ENCODE measurements around the gene EYS.
"Not testable (repeated sequence)": the region's sequence is repeated elsewhere in the genome, so short reads cannot be mapped to it uniquely, and the experiment has no call there.

EYS gene

DNA sequence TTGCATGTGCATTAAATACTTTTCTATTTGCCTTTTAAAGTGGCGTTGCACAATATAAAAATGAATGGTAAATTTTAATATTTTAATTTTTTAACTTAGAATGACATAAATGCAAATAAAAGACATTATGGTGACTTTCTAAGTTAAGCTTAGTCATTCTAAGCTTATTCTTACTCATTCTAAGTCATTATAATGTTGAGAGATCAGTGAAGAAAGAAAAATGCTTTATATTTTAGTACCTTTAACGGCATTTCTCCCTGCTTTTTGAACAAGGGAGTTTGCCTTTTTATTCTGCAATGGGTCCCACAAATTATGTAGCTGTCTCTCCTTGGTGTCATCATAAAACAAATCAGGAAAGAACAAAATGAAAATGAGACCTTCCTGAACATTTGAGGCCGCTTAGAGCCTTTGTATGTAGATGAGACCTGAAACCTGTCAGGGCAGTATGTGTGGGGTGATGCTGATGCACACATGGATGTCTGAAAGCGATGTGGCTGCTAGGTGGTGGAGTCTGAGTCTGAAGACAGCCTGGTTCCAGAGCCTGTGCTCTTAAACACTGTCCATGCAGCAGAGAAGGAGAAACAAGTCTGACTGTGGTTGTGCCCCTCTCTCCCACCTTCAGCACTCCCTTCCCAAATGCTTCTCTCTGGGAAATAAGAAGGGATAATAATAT, 1913.4 kb downstream of the EYS start:
- no peak for DNase-seq (ENCODE audit: low read depth in 2 of 2)

DNA sequence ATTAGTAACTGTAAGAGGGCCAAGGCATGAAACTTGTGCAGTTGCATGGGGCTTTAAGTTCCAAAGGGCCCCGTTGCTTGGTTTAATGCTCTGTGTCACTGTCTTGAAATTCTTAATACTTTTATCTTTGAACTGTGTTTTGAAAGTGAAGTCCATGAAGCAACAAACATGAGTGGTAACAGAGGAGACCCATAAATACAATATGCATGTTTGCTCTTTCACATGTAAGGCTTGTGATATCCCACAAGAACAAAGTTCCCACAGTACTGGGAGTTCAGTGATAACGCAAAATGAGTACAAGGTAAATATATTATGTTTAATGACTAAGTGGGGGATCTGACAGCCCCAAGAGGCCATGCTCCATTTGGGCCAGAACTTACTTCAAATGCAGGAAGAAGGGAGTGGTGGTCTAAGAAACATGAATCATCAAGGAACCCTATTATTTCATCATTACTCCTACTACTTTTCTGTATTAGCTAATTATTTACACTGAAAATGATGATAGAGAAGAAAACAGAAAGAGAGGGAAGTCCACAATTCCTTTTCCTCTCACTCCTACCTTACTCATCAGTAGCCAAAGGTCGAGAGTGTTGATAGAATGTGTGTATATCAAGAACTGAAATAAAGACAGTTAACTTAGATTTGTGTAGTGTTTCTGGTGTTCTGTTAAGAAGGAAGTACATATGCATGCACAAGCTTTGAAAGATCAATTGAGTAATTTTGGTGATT, 1914.1 kb downstream of the EYS start:
- no peak for DNase-seq (ENCODE audit: low read depth in 2 of 2)

DNA sequence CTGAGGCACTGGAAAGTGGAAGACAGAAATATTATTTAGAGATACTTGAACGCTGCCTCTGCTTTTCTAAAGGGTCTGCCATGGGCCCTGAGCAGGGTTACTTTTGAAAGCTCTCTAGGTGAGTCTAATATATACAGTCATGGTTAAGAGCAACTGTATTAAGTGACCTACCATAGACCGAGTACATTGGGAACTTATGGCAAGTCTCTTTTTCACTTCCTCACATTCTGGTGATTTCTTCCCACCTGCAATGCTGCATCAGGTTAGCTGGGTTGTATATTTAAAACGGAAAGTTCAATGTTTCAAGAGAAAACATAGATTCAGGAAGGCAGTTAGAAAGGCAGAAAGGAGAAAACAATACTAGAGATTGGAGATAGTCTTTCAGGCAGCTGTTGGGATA, 1916.7 kb downstream of the EYS start:
- DNase-seq (ENCODE audit: low read depth in 2 of 2): no peak

DNA sequence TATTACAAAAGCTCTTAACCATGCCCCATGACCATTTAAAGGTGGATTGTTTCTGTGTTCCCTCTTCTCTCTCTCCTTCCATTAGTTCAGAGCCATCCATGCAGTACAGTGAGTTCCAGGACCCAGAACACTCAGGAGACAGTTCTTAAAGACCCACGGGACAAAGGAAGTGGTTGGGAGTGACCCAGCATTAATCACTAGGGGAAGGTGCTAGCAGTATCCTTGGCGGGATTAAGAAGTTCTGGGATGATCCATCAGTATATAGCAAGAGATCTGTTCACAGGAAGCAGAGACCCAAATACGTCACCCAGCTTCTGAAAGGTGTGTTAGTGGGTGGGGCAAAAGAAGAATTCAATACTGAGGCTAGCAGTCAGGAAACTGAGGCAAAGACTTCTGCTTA, 1917.3 kb downstream of the EYS start:
- DNase-seq (ENCODE audit: low read depth in 2 of 2): no peak

DNA sequence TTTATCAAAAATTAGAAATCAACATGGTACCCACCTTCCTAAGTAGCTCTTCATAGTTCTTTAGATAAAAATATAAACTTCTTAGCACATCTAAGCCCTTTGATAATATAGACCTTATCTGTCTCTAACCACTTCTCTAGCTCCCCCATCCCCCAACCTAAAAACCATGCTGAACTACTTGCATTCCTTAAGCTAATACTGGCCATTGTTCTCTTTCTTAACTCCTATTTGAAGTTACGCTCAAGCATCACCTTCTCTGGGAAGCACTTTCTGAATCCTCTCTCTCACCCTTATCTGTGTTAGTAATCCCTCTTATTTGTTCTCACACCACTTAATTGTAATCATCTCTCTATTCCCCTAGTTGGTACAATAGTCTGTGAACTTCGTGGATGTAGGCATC, 1918.5 kb downstream of the EYS start:
- no peak for DNase-seq (ENCODE audit: low read depth in 2 of 2)

DNA sequence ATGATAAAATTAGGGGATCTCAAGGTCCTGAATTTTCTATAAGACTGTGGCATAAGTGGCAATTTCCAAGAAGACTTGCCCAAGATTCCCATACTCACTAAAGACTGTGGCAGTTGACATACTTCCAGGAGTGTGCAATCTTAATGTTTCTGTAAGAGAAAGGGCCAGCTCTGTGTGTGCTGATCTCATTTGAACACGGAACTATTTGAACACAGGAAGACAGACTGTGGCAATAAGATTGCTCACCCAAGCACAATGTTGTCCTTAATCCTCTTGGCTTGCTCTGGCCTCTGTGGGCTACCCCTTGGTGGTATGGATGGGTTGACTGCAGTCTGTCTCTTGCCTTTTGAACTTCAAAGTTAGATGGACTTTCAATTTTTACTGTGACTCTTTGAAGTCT, 1920.0 kb downstream of the EYS start:
- DNase-seq (ENCODE audit: low read depth in 2 of 2): no peak

DNA sequence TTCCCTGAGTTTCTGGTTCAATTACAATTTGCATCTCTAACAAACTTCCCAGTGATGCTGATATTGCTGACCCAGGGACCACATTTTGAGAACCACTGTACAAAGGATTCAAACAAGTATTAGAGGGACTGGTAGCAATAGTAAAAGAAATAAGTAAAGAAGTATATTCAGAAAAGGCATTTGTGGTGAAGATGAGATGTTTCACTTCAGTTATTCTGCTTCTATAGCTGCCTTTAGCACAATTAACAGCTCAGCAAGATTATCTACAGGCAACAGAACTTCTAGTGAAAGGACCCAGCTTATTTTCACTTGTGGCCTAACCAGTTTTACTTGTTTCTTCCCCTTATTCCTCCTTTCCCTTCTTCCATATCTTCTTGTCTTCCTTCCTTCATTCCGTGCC, 1922.0 kb downstream of the EYS start:
- no peak for DNase-seq (ENCODE audit: low read depth in 2 of 2)

DNA sequence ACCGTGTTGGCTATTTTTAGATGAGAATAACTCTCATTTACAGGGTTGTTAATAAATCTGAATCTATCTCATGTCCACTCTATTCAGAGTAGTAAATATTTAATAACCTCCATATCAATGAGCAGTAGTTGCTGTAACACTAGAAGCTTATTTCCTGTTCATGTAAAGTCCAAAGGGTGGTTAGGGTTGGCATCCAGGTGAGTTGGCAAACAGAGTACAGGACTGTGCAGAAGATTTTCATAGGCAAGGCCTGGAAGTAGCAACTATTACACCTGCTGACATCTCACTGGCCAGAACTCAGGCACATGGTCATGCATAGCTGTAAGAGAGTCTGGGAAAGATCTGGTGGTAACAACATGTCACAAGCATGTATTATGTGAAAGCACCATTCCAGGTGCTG, 1923.9 kb downstream of the EYS start:
- DNase-seq (ENCODE audit: low read depth in 2 of 2): no peak

DNA sequence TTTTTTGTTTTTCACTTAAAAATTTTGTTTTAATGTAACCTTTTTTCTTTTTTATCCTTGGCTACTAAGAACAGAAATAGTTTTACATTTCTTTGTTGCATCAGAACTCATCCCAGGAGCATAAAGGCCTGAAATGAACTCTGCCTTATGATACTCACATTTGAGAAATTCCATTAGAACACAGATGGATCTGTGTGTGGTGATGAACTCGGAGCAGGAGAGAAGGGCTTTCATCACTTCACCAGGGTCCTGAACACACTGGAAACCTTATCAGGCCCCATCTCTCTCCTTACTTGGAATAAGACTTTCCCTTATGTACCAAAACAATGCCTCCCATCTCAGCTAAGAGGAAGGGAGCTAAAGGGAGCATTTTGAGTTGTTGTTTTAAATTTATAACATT, 1932.1 kb downstream of the EYS start:
- DNase-seq (ENCODE audit: low read depth in 2 of 2): no peak

DNA sequence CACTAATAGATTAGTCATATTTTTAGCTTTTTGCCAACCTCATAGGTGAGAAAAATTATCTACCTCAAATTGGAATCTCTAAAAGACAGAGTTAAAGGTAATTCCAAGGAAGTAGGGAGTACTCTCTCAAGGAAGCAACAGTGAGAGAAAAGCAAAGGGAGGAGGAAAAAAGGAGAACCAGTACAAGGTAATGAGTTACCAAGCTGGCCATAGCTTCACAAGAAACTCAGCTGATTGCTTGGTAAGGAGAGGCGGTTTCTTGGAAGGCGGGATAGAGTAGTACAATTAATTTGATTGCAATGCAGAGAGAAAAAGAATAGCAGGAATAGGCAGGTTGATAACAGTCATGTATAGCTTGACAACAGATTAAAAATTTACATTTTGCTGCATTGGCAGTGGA, 1933.8 kb downstream of the EYS start:
- DNase-seq (ENCODE audit: low read depth in 2 of 2): no peak

DNA sequence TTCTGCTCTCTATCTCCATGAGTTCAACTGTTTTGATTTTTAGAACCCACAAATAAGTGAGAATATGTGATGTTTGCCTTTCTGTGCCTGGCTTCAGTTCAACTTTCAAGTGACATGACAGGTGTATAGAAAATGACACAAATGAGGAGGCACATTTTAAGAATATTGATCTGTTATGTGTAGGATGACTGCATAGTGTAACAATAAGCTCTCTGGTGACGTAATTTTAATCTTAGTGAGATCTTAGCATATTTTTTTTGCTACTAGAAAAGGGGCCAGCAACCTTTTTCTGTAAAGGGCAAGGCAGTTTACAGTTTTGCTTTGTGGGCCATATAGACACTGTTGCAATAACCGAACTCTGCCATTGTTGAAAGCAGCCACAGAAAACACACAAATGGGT, 1941.2 kb downstream of the EYS start:
- no peak for DNase-seq (ENCODE audit: low read depth in 2 of 2)

DNA sequence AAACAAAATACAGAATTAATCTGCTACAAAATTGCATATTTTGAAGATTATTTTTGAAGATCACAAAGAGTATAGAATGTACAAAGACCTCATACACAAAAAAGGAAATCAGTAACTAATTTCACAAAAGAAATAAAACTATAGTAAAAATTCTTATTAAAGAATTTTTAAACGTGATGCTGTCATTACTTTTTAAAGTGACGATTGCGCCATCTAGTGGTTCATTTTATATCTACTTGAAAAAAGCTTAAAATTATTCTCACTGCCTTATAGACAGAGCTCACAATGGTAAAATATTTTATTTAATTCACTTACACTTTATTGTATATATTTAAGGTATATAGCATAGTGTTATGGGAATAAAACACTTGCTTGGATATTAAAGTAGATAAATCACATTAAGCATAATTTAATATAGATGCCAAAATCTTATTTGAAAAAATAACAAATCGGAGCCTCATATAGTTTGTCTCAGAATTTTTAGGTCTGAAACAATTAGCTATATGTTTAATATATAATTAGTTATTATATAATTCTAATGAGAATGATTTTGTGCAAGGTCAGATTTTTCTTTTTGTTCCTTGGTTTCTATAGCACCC, 1942.6 kb downstream of the EYS start:
- DNase-seq (ENCODE audit: low read depth in 2 of 2): no peak

DNA sequence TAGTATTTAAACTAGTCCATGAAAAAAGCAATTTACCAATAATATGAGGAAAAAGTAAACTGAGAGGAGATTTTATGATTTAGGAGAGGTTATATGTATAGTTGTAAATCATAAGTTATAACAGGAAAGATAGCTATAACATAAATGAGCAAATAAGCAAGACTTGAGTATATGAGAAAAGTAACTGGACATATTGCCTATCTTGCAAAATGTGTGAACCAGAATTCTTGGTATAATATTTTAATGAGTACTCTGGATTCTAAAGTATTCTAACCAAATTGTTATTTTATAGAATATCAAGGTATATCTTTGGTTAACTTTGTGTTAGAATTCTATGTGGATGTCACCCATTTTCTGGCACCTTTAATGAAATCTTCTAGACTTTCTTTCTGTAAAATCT, 1946.8 kb downstream of the EYS start:
- DNase-seq (ENCODE audit: low read depth in 2 of 2): no peak

DNA sequence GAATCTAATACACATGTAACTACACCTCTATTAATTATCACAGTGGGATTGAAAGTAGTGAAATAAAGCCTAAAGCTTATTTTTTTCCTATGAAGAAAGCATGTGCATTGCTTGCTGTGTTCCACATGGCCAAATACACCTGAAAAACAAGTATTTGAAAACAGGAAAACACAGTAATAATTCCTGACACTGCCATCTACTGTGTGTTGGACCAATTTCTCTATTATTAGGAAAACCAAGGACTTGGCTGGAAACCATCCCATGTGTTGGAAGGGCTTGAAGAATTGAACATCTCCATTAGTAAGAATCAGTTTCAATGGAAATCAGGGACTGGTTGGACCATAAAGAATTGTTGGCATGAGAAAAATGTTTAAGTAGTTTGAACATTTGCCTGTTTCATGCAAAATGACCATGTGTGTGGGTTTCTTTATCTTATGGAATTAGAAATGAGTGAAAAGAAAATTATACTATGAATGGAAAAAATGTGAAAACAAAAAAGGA, 1947.4 kb downstream of the EYS start:
- no peak for DNase-seq (ENCODE audit: low read depth in 2 of 2)

DNA sequence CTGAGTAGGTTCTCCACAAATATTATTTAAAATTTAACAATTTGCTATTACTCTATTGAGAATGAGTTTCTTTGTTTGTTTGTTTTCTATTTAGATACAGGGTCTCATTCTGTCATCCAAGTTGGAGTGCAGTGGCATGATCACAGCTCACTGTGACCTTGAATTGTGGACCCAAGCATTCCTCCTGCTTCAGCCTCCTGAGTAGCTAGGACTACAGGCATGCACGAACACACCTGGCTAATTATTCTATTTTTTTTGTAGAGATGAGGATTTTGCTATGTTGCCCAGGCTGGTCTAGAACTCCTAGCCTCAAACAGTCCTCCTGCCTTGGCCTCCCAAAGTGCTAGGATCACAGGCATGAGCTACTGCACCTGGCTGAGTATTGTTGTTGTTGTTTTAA, 1949.2 kb downstream of the EYS start:
- DNase-seq (ENCODE audit: low read depth in 2 of 2): no peak

DNA sequence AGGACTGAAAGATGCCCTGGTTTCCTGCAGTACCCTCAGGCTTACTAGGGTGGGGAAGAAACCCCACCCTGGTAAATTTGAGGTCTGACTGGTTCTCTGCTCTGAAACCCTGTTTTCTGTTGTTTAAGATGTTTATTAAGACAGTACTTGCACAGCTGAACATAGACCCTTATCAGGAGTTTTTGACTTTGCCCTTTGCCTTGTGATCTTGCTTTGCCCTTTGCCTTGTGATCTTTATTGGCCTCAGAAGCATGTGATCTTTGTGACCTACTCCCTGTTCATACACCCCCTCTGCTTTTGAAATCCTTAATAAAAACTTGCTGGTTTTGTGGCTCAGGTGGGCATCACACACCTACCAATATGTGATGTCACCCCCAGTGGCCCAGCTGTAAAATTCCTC, 1949.8 kb downstream of the EYS start:
- not testable (repeated sequence) for DNase-seq (ENCODE audit: low read depth in 2 of 2)

DNA sequence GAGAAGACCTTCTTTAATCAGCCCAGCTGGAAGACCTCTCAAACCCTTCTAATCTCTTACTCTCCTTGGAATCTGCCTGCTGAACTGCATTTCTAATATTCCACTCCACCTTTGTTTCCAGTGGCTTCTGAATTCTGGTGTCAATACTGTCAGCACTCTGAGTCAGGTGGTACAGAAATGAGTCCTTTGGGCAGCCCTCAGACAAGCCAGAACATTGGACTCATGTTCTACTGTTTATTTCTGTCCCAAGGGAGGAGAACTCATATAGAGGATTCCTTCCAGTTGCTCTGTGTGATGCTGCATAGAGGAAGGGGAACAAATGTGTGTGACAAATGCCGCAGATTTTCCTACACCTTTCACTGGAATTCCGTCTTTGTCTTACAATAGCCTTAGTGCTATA, 1956.6 kb downstream of the EYS start:
- no peak for DNase-seq (ENCODE audit: low read depth in 2 of 2)

DNA sequence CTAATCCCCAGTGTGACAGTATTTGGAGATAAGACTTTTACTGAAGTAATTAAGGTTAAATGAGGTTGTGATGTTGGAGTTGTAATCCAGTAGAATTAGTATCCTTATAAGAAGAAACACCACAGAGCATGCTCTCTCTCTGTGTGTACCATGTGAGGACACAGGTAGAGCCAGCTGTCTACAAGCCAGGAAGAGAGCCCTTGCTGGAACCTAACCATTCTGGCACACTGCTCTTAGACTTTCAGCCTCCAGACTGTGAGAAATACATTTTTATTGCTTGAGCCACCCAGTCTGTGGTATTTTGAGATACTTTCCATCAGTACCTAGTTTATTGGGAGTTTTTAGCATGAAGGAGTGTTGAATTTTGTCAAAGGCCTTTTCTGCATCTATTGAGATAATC, 1961.2 kb downstream of the EYS start:
- DNase-seq (ENCODE audit: low read depth in 2 of 2): no peak

DNA sequence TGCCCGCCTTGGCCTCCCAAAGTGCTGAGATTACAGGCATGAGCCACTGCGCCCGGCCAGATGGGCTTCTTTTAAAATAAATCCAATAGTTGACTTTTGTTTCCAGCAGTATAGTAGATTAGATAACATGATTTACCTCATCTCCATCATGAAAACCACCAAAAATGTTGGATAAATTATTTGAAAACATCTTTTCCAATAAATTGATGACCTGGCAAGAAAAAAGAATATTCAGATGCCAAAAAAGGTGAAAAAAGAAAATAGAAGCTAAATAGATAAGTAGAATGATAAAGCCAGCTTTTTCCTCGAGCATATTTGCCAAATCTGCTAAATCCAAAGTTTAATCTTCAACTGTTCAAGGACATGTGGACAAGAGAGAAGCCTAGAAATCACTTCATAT, 1962.2 kb downstream of the EYS start:
- DNase-seq (ENCODE audit: low read depth in 2 of 2): no peak

DNA sequence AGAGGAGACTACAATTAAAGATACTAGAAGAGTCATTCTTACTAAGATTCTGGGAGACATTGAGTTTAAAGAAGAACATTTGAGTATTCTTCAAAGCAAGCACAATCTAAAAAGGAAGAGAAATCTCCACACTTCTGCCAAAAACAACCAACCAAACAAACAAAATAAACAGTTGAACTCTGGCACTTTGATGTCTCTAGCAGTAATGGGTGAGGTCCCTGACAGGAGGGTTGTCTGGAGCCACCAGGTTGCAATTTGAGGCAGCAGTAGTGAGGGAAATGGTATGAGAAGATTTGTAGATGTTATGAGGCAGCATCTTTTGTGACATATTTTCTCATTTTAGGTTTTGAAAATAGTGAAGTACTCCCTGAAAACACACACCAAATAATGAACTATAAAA, 1963.3 kb downstream of the EYS start:
- no peak for DNase-seq (ENCODE audit: low read depth in 2 of 2)

DNA sequence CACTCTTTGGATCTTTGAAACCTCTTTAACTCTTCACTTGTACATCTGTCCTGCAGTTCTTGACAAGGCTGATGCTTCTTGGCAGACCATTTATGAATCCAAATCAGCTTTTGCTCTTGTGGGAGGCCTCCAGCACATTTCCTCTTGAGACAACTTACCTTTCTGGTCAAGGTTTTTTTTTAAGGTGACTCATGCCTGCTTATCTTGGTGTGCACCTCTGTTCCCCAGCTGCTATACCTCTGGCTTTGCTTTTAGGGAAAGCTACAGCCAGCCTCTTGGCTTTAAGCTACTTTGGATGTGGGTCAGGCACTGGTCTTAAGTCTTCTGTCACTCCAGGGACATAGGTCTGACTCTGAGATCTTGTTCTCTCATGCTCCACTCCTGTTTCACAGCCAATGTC, 1965.0 kb downstream of the EYS start:
- DNase-seq (ENCODE audit: low read depth in 2 of 2): no peak

DNA sequence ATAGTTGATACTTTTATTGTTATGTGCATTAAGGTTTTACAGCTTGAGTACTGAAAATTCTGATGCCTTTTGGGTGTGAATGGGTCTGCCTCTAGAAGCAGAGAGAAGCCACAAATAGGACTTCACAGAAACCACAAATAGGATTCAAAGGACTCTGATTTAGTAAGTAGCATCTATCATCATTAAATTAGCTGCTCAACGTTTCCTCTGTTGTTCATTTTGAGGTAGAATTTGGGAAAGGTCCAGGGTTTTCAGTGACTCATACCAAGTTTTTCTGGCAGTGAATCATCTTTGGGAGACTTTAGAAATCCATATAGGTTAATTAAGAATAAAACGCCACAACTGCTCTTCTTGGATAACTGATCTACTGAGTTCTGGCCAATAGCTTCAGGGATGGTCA, 1966.3 kb downstream of the EYS start:
- DNase-seq (ENCODE audit: low read depth in 2 of 2): no peak

DNA sequence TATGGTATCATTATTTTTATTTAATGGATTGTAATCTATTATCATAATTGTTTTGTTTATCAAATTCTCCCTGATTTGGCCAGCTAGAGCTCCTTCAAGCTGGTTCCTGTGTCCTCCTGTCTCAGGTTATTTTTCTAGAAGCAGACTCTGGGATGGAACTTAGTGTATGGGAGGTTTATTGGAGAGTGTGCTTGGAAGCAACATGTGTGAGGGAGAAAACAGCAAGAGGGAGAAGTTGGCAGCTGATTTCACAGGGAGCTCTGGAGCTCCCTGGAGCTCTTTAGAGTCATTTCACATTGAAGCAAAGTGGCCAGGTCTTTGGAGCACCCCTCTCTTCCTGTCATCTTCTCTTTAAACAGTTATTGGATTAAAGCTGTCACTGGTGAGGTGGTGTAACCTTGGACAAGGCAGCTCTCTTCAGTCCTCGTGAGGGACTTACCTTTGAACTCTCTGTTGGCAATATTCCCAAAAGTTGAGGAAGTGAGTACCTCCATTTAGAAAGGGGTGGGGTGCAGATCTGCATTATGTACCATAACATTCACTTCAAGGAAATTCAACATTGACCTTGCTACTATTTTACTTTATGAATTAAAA, 1967.8 kb downstream of the EYS start:
- no peak for DNase-seq (ENCODE audit: low read depth in 2 of 2)

All from stimulated activated CD8-positive, alpha-beta memory T cell treated with anti-CD3 and anti-CD28 coated beads, Interleukin-2, amount 100 ng/mL, for 48 hours (primary cell).